Right ventricle myocardium inferior (tissue), 1 donor: ENCODE results near the gene ABHD14A. TPM values are rescaled to one million over a fixed set of nuclear protein-coding genes. Genes with fewer than 3 reads are reported as not detected.

Experiments used
- ATAC-seq: fragments of 200-7000 bp; cut with Tn5 transposase; one replicate; pipeline ENCODE4 v1.9.1; 2020; ENCODE audit warnings: mild to moderate bottlenecking, moderate library complexity
- DNase-seq: peaks from one replicate; pipeline ENCODE4 v3.0.0; 2021; ENCODE audit errors: missing footprints
- intact Hi-C: fragments of 100-400 bp; cut with DNase I; formaldehyde crosslinking; loops from one replicate; pipeline ENCODE4 v1.11.0; 2022
- total RNA-seq: library from RNA; stranded (reverse); fragmentation: NEBNext Ultra II Directional; extraction: Animal tissue kit (Norgen Biotek cat#: 25700); gene quantifications from one replicate; pipeline ENCODE4 v1.2.1, GENCODE V29; 2021
- donor health status: DM: no; HTN: yes; CAD: no; lungs with severe emphysema.

ABHD14A gene
- total RNA-seq, 1 donor from 2014 or later: 31.5 TPM

- intact Hi-C loops: no loop called here
- DNase-seq (no peak), ATAC-seq (no peak)
These were observed 36.0 kb upstream of the ABHD14A start for GRCh38 chr3:51938780-51939425.

- intact Hi-C loops: loop anchor here (5.0 kb wide), 2 partner anchors 116 to 201 kb away; partner anchors contain the start of gene DUSP7
- no peak for ATAC-seq
- no peak for DNase-seq
These were observed 34.0 kb upstream of the ABHD14A start for GRCh38 chr3:51940648-51941462.

GRCh38 chr3:51941463-51941797, 33.4 kb upstream of the ABHD14A start:
- no peak for DNase-seq
- intact Hi-C loops: loop anchor here (5.0 kb wide), 2 partner anchors 116 to 201 kb away; partner anchors contain the start of gene DUSP7
- no peak for ATAC-seq

GRCh38 chr3:51941798-51942602, 32.9 kb upstream of the ABHD14A start, which contains the start of the genes PARP3 and RRP9:
TSS of gene PARP3 (plus strand) at chr3:51942363. CDS start at chr3:51943356, 993 bp downstream.
TSS of gene RRP9 (minus strand) at chr3:51941904. CDS start at chr3:51941867, 37 bp downstream.
- DNase-seq (peak; percentile 100), ATAC-seq (peak; percentile 96)
- intact Hi-C loops: loop anchor here (1.0 to 5.0 kb wide), 4 partner anchors 32 to 200 kb away; partner anchors contain the start of genes ABHD14B, DUSP7 and RPL29

GRCh38 chr3:51942603-51943450, 32.0 kb upstream of the ABHD14A start:
- intact Hi-C loops: loop anchor here (1.0 to 5.0 kb wide), 4 partner anchors 31 to 199 kb away; partner anchors contain the start of genes ABHD14B, DUSP7 and RPL29
- ATAC-seq: peak; percentile 20
- no peak for DNase-seq

GRCh38 chr3:51943451-51944391, 31.1 kb upstream of the ABHD14A start:
- DNase-seq (no peak), ATAC-seq (no peak)
- intact Hi-C loops: loop anchor here (5.0 kb wide), 2 partner anchors 114 to 199 kb away; partner anchors contain the start of gene DUSP7

GRCh38 chr3:51944451-51945021, 30.3 kb upstream of the ABHD14A start:
- no peak for DNase-seq
- intact Hi-C loops: loop anchor here (5.0 kb wide), 2 partner anchors 113 to 198 kb away; partner anchors contain the start of gene DUSP7
- no peak for ATAC-seq

- DNase-seq: no peak
- intact Hi-C loops: no loop called here
- ATAC-seq: no peak
These were observed 29.6 kb upstream of the ABHD14A start for GRCh38 chr3:51945031-51945840.

- no peak for DNase-seq
- intact Hi-C loops: no loop called here
- ATAC-seq: no peak
These were observed 28.7 kb upstream of the ABHD14A start for GRCh38 chr3:51945926-51946705.

GRCh38 chr3:51946796-51947195, 28.1 kb upstream of the ABHD14A start:
- no peak for DNase-seq
- intact Hi-C loops: no loop called here
- ATAC-seq: no peak

GRCh38 chr3:51947215-51947900, 27.5 kb upstream of the ABHD14A start:
- DNase-seq (no peak), ATAC-seq (no peak)
- intact Hi-C loops: no loop called here

- DNase-seq: no peak
- ATAC-seq: no peak
- intact Hi-C loops: no loop called here
These were observed 26.8 kb upstream of the ABHD14A start for GRCh38 chr3:51948016-51948580.

- DNase-seq: no peak
- intact Hi-C loops: no loop called here
These were observed 25.7 kb upstream of the ABHD14A start for GRCh38 chr3:51949121-51949520.

GRCh38 chr3:51950899-51951298, 24.0 kb upstream of the ABHD14A start:
- DNase-seq (peak; percentile 0), ATAC-seq (no peak)
- intact Hi-C loops: no loop called here

More at GRCh38 chr3:51949121-51949520, 25.7 kb upstream of the ABHD14A start:
- ATAC-seq: no peak
